ENCODE measurements around the gene PLAAT3. TPM values are rescaled to one million over a fixed set of nuclear protein-coding genes. Genes with fewer than 3 reads are reported as not detected.
"Not testable (repeated sequence)": the region's sequence is repeated elsewhere in the genome, so short reads cannot be mapped to it uniquely, and the experiment has no call there.

PLAAT3 gene
- total RNA-seq = 2.9 and 3.0 TPM in 2 replicates

DNA sequence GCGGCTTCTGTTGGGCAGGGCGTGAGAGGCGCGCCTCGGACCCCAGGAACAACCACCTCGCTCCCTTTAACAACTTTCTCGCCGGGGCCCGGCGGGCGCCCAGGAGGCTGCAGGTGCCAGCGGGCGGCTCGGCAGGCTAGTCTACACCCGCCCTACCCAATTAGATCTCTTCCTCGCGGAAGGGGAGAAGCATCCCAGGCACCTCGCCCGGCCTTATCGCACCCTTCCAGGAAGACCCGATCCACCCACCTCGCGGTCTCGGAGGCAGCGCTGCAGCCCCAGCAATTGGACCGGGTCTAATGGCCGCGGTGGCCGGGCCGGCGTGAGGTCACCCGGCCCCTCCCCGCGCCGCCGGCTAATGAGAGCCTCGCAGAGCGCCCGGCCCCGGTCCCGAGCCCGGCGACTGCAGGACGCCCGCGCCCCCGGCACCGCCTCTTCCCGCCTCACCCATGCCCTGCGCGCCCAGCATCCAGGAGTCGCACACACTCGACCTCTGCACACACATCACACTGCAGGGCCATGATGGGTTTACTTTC lies at the start of gene PLAAT3:
Gene PLAAT3, minus strand, starts transcription at position 298 of the 536 bp plus-strand sequence. CDS start 419 bp downstream, outside the sequence.
- intact Hi-C loops (cut with micrococcal nuclease) = loop anchor here (5.0 kb wide), 1 partner anchor 47 kb away; no protein-coding TSS in a partner anchor

DNA sequence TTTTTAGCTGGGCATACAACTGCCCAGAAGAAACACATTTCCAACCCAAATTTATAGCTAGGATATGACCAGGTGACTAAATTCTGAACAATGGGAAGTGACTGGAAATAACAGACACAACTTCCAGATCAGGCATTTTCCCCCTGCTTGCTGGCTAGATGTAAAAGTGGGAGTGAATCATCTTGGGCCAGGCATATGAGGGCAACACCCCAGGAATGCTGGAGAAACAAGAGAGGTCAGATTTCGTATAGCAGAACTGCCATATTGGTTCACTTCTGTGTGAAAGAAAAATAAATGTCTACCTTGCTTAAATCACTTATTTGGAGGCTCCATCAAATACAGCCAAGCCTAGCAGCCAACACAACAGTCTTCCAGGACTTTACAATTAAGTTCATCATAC lies 49.6 kb upstream of the PLAAT3 start:
- intact Hi-C loops (cut with micrococcal nuclease) = no loop called here

DNA sequence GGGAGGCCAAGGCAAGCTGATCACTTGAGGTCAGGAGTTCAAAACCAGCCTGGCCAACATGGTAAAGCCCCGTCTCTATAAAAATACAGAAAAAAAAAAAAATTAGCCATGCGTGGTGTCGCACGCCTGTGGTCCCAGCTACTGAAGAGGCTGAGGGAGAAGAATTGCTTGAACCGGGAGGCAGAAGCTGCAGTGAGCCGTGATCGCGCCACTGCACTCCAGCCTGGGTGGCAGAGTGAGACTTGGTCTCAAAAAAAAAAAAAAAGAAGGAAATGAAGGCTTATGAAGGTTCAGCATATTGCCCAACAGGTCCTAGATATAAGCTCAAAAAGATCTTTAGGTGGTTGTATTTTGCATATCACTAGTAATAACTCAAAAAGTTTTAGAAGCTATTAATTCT lies 46.7 kb upstream of the PLAAT3 start:
- intact Hi-C loops (cut with micrococcal nuclease) = no loop called here

DNA sequence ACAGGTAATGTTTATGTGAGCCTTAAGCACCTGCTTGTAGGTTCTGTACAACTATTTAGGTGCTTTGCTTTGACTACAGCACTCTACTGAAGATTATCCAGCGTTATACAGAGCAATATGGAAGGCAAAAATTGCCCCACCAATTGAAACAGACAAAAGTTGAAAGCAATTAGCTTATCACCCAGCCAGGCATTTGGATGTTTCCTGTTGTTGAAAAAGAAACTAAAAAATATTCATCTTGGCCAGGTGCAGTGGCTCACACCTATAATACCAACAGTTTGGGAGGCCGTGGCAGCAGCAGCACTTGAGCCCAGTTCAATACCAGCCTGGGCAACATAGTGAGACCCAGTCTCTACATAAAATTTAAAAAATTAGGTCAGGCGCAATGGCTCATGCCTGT lies 38.4 kb upstream of the PLAAT3 start:
- intact Hi-C loops (cut with micrococcal nuclease) = loop anchor here (10.0 kb wide), 1 partner anchor 1618 kb away; no protein-coding TSS in a partner anchor

DNA sequence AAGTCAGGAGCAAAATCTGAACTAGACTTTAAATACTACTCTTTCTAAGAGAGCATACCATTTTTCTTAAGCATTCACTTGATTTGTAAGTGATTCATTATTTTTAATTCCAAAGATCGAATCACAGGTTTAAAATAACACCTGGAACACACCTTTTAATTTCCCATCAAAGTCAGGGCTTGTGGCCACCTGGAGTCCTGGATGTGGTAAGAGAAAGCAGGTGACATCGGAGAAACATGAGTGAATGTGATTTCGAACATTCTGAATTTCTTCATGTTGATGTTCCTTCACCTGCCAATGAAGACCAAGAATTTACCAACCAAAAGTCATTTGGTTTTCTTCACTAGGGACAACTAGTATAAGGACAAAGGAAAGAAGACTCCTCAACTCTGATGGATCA lies 29.0 kb upstream of the PLAAT3 start:
- intact Hi-C loops (cut with micrococcal nuclease) = no loop called here

GRCh38 chr11:63641727-63642126 lies 27.5 kb upstream of the PLAAT3 start:
- intact Hi-C loops (cut with micrococcal nuclease) = no loop called here

DNA sequence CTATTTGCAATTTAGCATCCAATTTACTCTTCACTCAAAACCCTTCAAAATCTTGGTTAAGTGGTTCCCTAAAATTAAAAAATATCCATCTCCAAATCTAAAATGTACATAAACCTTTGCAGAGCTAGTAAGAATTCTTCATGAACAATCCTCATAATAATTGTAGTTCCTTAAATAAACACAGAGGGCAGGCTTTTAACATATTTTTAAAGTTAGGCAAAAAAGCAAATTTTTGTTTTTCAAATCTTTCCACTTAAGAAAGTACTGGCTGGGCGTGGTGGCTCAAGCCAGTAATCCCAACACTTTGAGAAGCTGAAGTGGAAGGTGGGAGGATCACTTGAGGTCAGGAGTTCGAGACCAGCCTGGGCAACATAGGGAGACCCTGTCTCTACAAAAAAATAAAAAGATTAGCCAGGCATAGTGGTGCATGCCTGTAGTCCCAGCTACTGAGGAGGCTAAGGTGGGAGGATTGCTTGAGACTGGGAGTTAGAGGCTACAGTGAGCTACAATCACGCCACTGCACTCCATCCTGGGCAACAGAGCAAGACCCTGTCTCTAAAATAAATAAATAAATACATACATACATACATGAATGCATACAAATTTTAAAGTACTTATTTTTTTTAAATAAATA lies 25.1 kb upstream of the PLAAT3 start:
- intact Hi-C loops (cut with micrococcal nuclease) = loop anchor here (1.0 to 5.0 kb wide), 2 partner anchors 99 to 617 kb away; no protein-coding TSS in a partner anchor

GRCh38 chr11:63638436-63638835 lies 24.2 kb upstream of the PLAAT3 start:
- intact Hi-C loops (cut with micrococcal nuclease) = loop anchor here (5.0 kb wide), 1 partner anchor 616 kb away; no protein-coding TSS in a partner anchor

DNA sequence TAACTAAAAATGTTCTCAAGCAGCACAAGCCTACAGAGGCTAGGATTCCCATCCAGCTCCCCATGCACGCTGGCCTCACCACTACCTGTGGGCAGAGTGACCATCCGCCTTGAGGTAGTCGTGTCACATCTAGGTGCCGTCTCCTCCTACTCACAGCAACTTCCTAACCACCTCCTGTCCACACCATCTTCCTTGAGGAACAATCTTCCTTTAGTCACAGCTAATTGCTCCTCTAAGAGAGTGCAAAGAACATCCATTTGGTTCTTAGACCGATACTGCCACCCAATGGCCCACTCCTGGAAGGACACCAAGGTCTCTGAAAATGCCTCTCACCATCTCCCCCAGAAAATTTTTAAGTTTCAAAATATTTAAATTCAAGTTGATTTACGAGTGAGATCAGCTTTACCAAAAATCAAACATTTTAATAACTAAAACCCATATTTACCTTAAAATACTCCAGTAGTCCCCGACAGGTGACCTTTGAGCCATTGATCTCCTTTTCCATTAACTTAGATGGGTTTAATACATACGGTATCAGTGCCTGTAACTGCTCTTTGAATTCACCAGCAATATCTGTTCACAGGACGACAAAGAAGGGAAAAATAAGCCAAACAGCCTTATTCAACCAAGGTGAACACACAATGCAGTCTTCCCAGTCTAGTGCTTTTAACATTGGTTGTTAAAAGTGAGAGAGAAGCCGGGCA lies 21.7 kb upstream of the PLAAT3 start:
- intact Hi-C loops (cut with micrococcal nuclease) = loop anchor here (1.0 to 5.0 kb wide), 5 partner anchors 43 to 614 kb away; partner anchors contain the start of gene PLAAT4

DNA sequence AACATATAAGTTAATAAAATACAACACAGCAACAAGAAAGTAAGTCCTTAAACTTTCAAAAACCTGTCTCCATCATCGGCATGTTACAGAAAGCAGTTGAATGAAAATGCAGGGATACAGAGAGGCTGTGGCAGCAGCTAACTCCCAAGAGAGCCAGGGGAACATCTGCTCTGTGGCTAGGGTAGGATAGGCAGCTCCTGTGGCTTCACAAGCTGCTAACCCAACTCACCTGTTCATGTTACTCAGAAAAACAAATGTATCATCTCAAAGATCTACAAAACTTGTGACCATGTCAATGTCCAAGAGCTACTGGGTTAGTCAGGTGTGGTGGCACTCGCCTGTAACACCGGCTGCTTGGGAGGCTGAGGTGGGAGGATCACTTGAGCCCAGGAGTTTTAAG lies 15.2 kb upstream of the PLAAT3 start:
- intact Hi-C loops (cut with micrococcal nuclease) = no loop called here

- intact Hi-C loops (cut with micrococcal nuclease) = no loop called here
Observed at GRCh38 chr11:63623513-63624140, 9.4 kb upstream of the PLAAT3 start.

GRCh38 chr11:63622323-63622722 lies 8.1 kb upstream of the PLAAT3 start:
- intact Hi-C loops (cut with micrococcal nuclease) = no loop called here

DNA sequence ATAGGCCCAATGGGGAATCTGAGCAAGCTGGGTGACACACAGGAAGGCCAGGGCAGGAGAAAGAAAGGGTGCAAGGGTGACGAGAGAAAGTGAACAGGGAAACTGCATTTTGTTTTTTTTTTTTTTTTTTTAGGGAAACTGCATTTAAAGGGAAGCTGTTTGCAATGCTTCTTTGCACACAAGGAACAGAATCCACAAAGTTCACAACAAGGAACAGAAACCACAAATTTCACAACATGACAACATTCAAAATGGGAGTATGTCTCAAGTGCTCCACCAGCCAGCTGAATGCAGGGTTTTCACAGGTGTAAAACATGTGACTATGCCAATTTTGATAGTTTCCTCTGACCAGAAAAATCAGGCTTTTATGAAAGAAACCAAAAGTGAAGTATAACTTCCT lies 6.8 kb upstream of the PLAAT3 start:
- intact Hi-C loops (cut with micrococcal nuclease) = no loop called here

DNA sequence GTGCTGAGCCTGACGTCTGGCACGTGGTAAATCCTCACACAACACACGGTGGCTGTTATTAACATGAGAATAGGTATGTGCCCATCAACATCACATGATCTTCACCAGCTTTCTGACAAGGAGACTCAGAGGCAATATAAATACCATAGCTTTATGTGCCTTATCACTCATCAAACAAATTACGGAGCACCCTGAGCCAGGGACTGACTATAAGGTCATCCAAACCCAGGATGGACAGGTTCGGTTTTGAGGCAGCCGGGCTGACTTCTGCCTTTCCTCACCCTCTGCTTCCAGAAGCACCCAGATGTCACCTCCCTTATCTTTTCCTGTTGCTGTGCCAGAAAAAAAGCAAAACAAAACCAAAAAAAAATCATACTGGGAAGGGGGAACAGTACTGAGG lies 5.7 kb upstream of the PLAAT3 start:
- intact Hi-C loops (cut with micrococcal nuclease) = no loop called here

- intact Hi-C loops (cut with micrococcal nuclease) = not testable (repeated sequence)
Observed at GRCh38 chr11:63617686-63618085, 3.5 kb upstream of the PLAAT3 start.

DNA sequence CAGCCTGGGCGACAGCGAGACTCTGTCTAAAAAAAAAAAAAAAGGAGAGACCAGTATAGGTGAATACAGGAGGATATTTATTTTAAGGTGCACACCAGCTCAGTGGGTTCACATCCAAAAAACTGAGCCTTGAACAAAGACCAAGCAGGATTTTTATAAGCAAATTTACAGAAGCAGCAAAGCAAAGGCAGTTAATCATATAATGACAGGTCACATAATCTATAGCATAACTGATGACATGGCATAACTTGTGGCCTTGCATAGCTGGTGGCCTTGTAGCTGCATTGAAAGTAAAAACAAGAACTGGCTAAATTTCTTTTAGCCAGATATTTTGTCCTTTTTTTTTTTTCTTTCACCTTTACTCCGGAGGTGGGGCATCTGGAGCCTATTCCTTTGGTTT lies 2.7 kb upstream of the PLAAT3 start:
- intact Hi-C loops (cut with micrococcal nuclease) = no loop called here

GRCh38 chr11:63613517-63614135 lies 607 bp downstream of the PLAAT3 start:
- intact Hi-C loops (cut with micrococcal nuclease) = loop anchor here (1.0 to 5.0 kb wide), 2 partner anchors 20 to 46 kb away; no protein-coding TSS in a partner anchor

DNA sequence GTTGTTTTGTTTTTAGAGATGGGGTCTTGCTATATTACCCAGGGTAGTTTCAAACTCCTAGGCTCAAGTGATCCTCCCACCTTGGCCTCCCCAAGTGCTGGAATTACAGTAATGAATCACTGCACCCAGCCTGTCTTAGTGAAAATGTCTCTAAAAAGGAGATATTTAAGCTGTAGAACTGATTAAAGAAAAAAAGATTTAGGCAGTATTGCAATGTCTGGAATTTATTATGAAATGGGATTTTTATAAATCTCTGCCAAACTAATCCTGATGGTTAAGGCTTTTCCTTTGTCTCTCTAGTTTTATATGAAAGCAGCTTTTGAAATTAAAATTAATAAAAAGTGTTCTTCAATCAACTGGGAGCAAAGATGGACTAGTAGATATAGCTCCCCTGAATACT lies 2.1 kb downstream of the PLAAT3 start:
- intact Hi-C loops (cut with micrococcal nuclease) = loop anchor here (5.0 kb wide), 1 partner anchor 45 kb away; no protein-coding TSS in a partner anchor

GRCh38 chr11:63611395-63611747 lies 2.9 kb downstream of the PLAAT3 start:
- intact Hi-C loops (cut with micrococcal nuclease) = loop anchor here (5.0 kb wide), 1 partner anchor 44 kb away; no protein-coding TSS in a partner anchor

- intact Hi-C loops (cut with micrococcal nuclease) = loop anchor here (5.0 kb wide), 1 partner anchor 43 kb away; no protein-coding TSS in a partner anchor
Observed at GRCh38 chr11:63610604-63611394, 3.4 kb downstream of the PLAAT3 start.
